Heart left ventricle (tissue), 16 donors: Measurements from ENCODE around the gene GPRIN1. TPM values are rescaled to one million over a fixed set of nuclear protein-coding genes. Genes with fewer than 3 reads are reported as not detected.

Source experiments
- ATAC-seq, 4 donors: fragments of 200-7000 bp; cut with Tn5 transposase; one replicate each; pipeline ENCODE4 v1.9.1; 2020 to 2022; ENCODE audit warnings: moderate library complexity in 4 of 4, mild to moderate bottlenecking in 3 of 4, moderate number of reproducible peaks in 1 of 4
- DNase-seq, 5 donors: peaks; one replicate each; pipeline ENCODE4 v3.0.0-alpha.2; 2020
- H3K27ac ChIP-seq, 12 donors: fragments of 200-600 bp; sonication (generic) in 4 of 12; one replicate each; pipeline versions ENCODE4 v1.5.0 to v1.8.0; 2016 to 2022; ENCODE audit warnings: mild to moderate bottlenecking in 2 of 12
- H3K27me3 ChIP-seq, 9 donors: fragments of 200-600 bp; sonication (generic) in 2 of 9; one replicate each; pipeline versions ENCODE4 v1.5.1 to v1.8.0; 2016 to 2022; ENCODE audit warnings: mild to moderate bottlenecking in 3 of 9
- H3K36me3 ChIP-seq, 9 donors: fragments of 200-600 bp; sonication (generic) in 2 of 9; one replicate each; pipeline versions ENCODE4 v1.5.0 to v1.8.0; 2018 to 2022; ENCODE audit warnings: mild to moderate bottlenecking in 2 of 9
- H3K4me1 ChIP-seq, 12 donors: fragments of 200-600 bp; sonication (generic) in 4 of 12; one replicate each; pipeline versions ENCODE4 v1.5.0 to v1.8.0; 2016 to 2022; ENCODE audit warnings: mild to moderate bottlenecking in 3 of 12
- H3K4me3 ChIP-seq, 12 donors: fragments of 200-600 bp; sonication (generic) in 4 of 12; one replicate each; pipeline versions ENCODE4 v1.5.0 to v1.8.0; 2017 to 2022; ENCODE audit warnings: mild to moderate bottlenecking in 9 of 12, moderate library complexity in 4 of 12
- H3K9me3 ChIP-seq, 12 donors: fragments of 200-600 bp; sonication (generic) in 4 of 12; one replicate each; pipeline versions ENCODE4 v1.5.0 to v1.8.0; 2016 to 2022; ENCODE audit warnings: mild to moderate bottlenecking in 1 of 12
- CTCF ChIP-seq, 12 donors: fragments of 200-600 bp; sonication (generic) in 4 of 12; IDR thresholded peaks; one replicate each; pipeline versions ENCODE4 v1.5.0 to v1.8.0; 2018 to 2022; ENCODE audit warnings: antibody characterized with exemption in 12 of 12, mild to moderate bottlenecking in 5 of 12
- POLR2A ChIP-seq, 2 donors: fragments of 450-650 bp; IDR thresholded peaks; one replicate each; pipeline ENCODE4 v1.6.1; 2017; ENCODE audit warnings: antibody characterized with exemption in 2 of 2, mild to moderate bottlenecking in 2 of 2, moderate library complexity in 2 of 2
- WGBS, 4 donors: extraction: QIAGEN DNeasy Blood & Tissue Kit in 2 of 4; methylation state at CpG; one replicate each; pipeline versions ENCODE4 v1.1.5 to v1.1.7; 2013 to 2018; 5-methylcytosine and 5-hydroxymethylcytosine counted together
- intact Hi-C, 10 donors: fragments of 100-400 bp; cut with DNase I; formaldehyde crosslinking; loops; one replicate each; pipeline versions ENCODE4 v1.11.1 to v1.14.2; 2022
- polyA plus RNA-seq, 2 donors: library from polyadenylated mRNA; stranded (reverse); fragments of 200-250 nt; gene quantifications; one replicate each; pipeline ENCODE4 v1.2.3, GENCODE V29; 2013
- total RNA-seq, 9 donors: library from RNA; depleted of rRNA in 2 of 9; stranded (reverse); fragments of >200 nt in 2 of 9; fragmentation: NEBNext Ultra II Directional in 3 of 9; extraction: Animal tissue kit (Norgen Biotek cat#: 25700) in 3 of 9; gene quantifications; one replicate each; pipeline versions ENCODE4 v1.1.0 to v1.2.4, GENCODE V29; 2016 to 2023
- donor health status: ischemic (EF 13 %, LVEDD 7.1; RV severe dilation, severe dysfunction).
- donor health status: healthy with polysubstance abuse.
- donor health status: DM: no; HTN: yes; CAD: no.
- donor health status: DM: no; HTN: no; CAD: no.
- donor health status: ischemic (EF 25% LVEDD 6.9; RV normal size, moderate dysfunction).
- donor health status: ischemic (EF 25% LVEDD 5.7; RV mildly dilated, moderate dysfunction).
- donor health status: healthy.
- donor health status: DM: yes; HTN: yes; CAD: no.
- donor health status: ischemic (EF 35%, LVEDD 5.7; RV mildly dilated, moderate dysfunction).
- donor health status: nonischemic (EF 11% LVEDD 7.7; RV severe dilation, severe dysfunction).
- donor health status: DM: yes; HTN: yes; CAD: no.
- donor health status: PGD.
- donor health status: ischemic (EF 29% LVEDD 5.4; RV normal size, mild dysfunction).
- donor health status: nonischemic (EF 23%, LVEDD 6.1; RV moderate dilation, normal function).

Gene GPRIN1
- total and polyA plus RNA-seq, 11 donors = 0.15 to 1.9 (median 0.36) TPM

DNA sequence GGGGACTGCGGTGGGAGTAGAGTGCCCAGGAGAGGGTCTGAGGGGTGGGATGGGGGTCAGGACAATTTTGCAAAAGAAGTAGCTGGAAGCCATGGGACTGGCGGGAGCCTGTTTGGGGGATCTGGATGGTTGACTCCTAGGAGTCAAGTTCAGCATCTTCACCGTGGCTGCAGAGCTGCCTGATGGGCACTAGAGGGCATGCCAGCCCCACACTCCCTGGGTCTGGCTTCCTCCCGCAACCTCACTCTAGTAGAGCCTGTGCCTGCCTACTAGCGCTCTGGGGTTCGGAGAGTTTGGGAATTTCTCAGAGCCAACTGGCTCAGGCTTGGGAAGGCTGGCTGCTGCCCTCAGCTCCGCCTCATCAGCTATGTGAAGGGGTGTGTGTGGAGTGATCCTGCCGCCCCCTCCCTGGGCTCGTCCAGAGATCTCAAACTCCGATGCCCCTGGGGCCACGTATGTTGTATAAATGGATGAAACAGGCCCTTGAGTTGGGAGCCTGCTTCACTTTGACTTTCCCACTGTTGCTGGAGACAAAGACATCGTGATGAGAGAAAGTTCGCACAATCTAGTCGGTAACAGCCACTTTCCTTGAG, 48.1 kb upstream of the GPRIN1 start:
- ATAC-seq = peak; percentile 61 to 86 (median 84)
- intact Hi-C loops = loop anchor here in 8 of 10 donors (2.0 to 10.0 kb wide), 7 partner anchors 161 to 455 kb away; partner anchors contain the start of gene CLTB (in 1 of the 8)

DNA sequence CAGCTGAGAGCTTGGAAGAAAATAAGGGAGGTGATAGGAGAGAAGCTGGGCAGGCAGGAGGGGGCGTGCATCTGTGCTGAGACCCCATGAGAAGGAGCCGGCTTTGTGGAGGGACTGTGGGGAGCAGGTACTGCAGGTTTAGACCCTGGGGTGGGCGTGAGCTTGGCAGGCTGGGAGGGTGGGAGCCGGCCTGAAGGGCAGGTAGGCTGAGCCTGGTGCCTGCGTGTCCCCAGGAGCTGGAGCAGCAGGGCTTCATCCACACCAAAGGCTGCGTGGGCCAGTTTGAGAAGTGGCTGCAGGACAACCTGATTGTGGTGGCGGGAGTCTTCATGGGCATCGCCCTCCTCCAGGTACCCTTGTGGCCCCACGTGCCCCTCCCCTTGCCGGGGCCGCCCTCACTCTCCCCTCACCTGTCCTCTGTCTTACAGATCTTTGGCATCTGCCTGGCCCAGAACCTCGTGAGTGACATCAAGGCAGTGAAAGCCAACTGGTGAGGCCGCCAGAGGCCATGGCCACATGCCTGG, 46.6 kb upstream of the GPRIN1 start:
- H3K4me3 ChIP-seq = no peak overlapping the region
- H3K36me3 ChIP-seq = peaks cover 0 to 45% (median 26%) of the 10 kb centered on the region in 9 donors
- H3K4me1 ChIP-seq = peaks cover 0 to 31% (median 12%) of the 10 kb centered on the region in 12 donors
- no peak overlapping the region for H3K27ac ChIP-seq
- DNase-seq (no peak), ATAC-seq (no peak)
- TF ChIP-seq CTCF (IDR thresholded peaks at IDR 0.05) = no peak
- TF ChIP-seq POLR2A (IDR thresholded peaks at IDR 0.05) = no peak
- intact Hi-C loops = loop anchor here in 4 of 10 donors (5.0 to 10.0 kb wide), 3 partner anchors 242 to 456 kb away; partner anchors contain the start of gene CLTB (in 1 of the 4)
- WGBS, 4 donors = 89 to 95% (median 90%) methylated on average over 6 to 13 of the region's 13 CpGs
- no peaks in the 10 kb centered on the region for H3K27me3 ChIP-seq
- H3K9me3 ChIP-seq = no peaks in the 10 kb centered on the region

More for the DNA sequence above, 48.1 kb upstream of the GPRIN1 start:
- Histone ChIP-seq H3K27ac (peak overlapping the region in 2 of 12 donors; percentile 0 to 76), H3K27me3 (peaks cover 0 to 11% (median 0%) of the 10 kb centered on the region in 9 donors), H3K36me3 (peaks cover 0 to 39% (median 20%) of the 10 kb centered on the region in 9 donors), H3K4me3 (no peak overlapping the region), H3K4me1 (peaks cover 0 to 31% (median 12%) of the 10 kb centered on the region in 12 donors), H3K9me3 (no peaks in the 10 kb centered on the region)
- WGBS, 4 donors = 48 to 70% (median 52%) methylated on average over 12 to 14 of the region's 14 CpGs
- TF ChIP-seq CTCF (IDR thresholded peaks at IDR 0.05) = peak; percentile 73 to 92 (median 84)
- no peak for TF ChIP-seq POLR2A (IDR thresholded peaks at IDR 0.05)
- DNase-seq = peak; percentile 54 to 80 (median 72)

GRCh38 chr5:176654856-176655255, 44.9 kb upstream of the GPRIN1 start:
- intact Hi-C loops = loop anchor here in 4 of 10 donors (5.0 to 10.0 kb wide), 3 partner anchors 240 to 457 kb away; partner anchors contain the start of gene CLTB (in 1 of the 4)
- Histone ChIP-seq H3K36me3 (peaks cover 0 to 45% (median 26%) of the 10 kb centered on the region in 9 donors), H3K4me1 (peaks cover 0 to 24% (median 11%) of the 10 kb centered on the region in 12 donors), H3K9me3 (no peaks in the 10 kb centered on the region), H3K4me3 (no peak overlapping the region), H3K27ac (no peak overlapping the region), H3K27me3 (no peaks in the 10 kb centered on the region)
- WGBS, 4 donors = 87 to 96% (median 92%) methylated on average over 9 to 14 of the region's 14 CpGs
- TF ChIP-seq CTCF (IDR thresholded peaks at IDR 0.05) (no peak), POLR2A (IDR thresholded peaks at IDR 0.05) (no peak)
- DNase-seq (no peak), ATAC-seq (no peak)
